ENCODE data around the gene PACRG.
A peak's percentile ranks its signal among the peaks of the same experiment; 100 is the strongest.

The PACRG gene

DNA sequence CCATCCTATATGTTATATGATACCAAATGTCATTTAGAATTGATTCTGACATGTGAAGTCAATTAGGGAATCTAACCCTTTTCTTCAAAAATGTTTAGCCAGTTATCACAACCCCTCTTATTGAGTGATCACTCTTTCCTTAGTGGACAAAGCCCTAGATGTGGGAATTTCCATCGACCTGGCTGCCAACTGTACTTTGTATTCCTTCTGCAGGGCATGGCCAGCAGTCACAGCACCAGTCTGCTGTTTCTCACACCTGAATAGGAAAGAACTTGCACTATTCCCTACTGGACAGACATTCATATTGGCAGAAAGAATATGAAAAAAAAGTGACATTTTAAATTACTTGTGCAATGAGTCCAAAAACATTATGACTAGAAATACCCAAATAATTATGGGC lies 271.0 kb downstream of the PACRG start:
- no peak for DNase-seq (ENCODE audit: low read depth)
- TF ChIP-seq, protein P1, sequence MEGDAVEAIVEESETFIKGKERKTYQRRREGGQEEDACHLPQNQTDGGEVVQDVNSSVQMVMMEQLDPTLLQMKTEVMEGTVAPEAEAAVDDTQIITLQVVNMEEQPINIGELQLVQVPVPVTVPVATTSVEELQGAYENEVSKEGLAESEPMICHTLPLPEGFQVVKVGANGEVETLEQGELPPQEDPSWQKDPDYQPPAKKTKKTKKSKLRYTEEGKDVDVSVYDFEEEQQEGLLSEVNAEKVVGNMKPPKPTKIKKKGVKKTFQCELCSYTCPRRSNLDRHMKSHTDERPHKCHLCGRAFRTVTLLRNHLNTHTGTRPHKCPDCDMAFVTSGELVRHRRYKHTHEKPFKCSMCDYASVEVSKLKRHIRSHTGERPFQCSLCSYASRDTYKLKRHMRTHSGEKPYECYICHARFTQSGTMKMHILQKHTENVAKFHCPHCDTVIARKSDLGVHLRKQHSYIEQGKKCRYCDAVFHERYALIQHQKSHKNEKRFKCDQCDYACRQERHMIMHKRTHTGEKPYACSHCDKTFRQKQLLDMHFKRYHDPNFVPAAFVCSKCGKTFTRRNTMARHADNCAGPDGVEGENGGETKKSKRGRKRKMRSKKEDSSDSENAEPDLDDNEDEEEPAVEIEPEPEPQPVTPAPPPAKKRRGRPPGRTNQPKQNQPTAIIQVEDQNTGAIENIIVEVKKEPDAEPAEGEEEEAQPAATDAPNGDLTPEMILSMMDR (IDR thresholded peaks at IDR 0.05; ENCODE audit: low read length, missing control alignments) = no peak
- H3K4me3 ChIP-seq (replicated peaks; ENCODE audit: low read depth, low read length) = no peak overlapping the region

DNA sequence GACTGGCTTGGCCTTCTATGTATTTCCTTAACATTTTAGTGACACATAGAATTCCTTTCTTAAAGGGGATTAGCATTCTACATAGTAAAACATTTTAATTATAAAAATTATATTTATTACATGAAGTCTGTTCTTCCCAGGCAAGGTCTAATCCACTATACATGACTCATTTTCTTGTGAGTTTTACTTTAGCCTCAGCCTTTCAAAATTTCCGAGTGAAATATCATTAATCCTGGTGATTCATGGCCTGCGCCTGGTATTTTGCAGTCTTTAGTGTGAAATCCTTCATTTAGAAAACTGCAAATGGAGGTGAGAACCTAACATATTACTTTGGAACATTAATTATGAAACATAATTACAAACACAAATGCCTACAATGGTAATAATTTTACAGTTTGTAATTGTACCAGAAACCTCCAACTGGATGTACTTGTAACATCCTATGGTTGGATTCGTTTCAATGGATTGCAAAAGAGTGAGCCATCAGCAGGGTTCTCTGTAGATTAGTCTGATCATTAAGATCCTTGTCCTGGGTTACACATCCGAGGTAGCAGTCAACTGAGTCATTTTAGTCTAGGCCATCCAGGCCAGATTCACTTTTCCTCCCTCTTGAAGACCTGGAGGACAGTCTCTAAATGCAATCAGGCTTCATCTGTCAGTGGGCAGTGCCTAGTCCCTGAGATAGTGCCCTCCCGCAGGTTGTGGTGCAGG lies 272.0 kb downstream of the PACRG start:
- peak; percentile 53 for DNase-seq (ENCODE audit: low read depth)
- H3K4me3 ChIP-seq (replicated peaks; ENCODE audit: low read depth, low read length) = no peak overlapping the region
- TF ChIP-seq, protein P1 (IDR thresholded peaks at IDR 0.05; ENCODE audit: low read length, missing control alignments) = no peak

DNA sequence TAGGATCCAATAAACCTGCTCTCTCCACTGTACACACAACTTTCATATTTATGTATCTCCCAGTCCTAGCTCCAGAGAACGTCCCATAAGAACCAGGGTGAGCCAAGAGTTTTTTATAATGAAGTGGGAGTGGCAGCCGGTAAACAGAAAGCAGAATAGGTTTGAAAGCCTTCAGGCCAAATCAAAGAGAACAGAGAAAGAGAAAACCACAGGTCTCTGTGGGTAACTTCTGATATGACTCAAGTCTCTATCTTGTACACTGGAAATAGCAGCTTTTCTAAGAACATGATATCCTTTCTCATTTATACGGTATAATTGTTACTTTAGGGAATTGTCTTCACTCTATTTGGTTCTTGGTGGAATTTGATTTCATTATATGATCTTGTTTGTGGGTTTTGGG lies 273.6 kb downstream of the PACRG start:
- TF ChIP-seq, protein P1 (IDR thresholded peaks at IDR 0.05; ENCODE audit: low read length, missing control alignments) = no peak
- DNase-seq (ENCODE audit: low read depth) = no peak
- H3K4me3 ChIP-seq (replicated peaks; ENCODE audit: low read depth, low read length) = no peak overlapping the region

DNA sequence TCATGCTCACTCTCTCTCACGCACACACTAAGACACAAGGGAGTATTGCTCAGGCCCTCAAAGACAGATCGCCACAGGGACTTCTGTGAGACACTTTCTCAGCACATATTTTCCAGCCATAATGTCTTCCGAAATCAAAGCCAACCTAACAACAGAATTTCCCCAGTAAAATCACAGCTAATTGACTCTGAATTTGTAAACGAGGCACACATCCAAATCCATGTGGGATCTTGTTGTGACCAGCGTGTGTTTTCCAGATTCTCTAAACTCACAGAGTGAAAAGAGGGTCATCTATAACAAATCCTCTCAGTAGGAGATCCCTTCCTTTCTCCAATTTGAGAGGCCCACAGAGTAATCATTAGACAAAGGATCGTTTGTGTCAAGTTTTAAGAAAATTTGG lies 280.4 kb downstream of the PACRG start:
- no peak for DNase-seq (ENCODE audit: low read depth)
- TF ChIP-seq, protein P1 (IDR thresholded peaks at IDR 0.05; ENCODE audit: low read length, missing control alignments) = no peak
- H3K4me3 ChIP-seq (replicated peaks; ENCODE audit: low read depth, low read length) = no peak overlapping the region

DNA sequence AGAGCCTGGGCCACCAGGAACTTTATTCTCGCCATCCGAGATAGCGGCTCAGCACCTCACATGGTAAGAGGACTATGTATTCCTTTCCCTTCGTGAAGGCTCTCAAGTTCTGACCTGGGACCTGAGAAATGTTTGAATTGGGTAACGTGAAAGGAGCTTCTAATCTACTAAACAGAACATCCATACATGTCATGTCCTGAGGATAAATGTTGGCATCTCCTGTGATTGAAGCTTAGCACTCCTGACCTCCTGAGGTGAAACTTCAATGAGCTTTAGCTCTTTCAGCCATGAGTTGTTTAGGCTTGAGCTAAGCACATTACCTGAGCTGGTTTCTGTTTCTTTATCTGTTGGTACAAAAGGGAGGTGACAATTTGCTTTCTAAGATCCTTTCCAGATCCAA lies 280.9 kb downstream of the PACRG start:
- no peak for DNase-seq (ENCODE audit: low read depth)
- no peak overlapping the region for H3K4me3 ChIP-seq (replicated peaks; ENCODE audit: low read depth, low read length)
- TF ChIP-seq, protein P1 (IDR thresholded peaks at IDR 0.05; ENCODE audit: low read length, missing control alignments) = no peak

DNA sequence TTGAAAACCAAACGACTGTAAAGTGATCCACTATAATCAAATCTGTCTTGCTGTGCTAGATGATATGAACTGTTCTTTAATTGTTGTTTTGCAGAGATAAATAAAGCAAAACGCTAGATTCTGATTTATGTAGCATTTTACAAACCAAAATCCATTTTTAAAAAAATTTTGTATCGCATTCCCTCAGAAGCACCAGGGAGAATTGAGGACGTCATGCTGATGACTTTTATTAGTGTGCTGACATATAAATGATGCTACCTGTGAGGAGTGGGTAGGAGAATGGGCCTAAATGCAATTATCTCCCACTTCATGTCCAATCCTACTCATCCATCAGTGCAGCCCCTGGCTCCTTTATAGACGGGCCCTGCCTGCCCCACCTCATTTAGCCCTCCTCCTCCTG lies 282.4 kb downstream of the PACRG start:
- no peak overlapping the region for H3K4me3 ChIP-seq (replicated peaks; ENCODE audit: low read depth, low read length)
- TF ChIP-seq, protein P1 (IDR thresholded peaks at IDR 0.05; ENCODE audit: low read length, missing control alignments) = no peak
- no peak for DNase-seq (ENCODE audit: low read depth)

DNA sequence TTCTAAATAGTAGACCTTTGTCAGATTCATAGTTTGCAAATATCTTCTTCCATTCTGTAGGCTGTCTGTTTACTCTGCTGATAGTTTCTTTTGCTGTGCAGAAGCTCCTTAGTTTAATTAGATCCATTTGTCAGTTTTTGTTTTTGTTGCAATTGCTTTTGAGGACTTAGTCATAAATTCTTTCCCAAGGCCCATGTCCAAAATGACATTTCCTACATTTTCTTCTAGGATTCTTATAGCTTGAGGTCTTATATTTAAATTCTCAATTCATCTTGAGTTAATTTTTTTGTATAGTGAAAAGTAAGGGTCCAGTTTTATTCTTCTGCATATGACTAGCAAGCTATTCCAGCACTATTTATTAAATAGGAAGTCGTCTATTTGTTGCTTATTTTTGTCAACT lies 287.0 kb downstream of the PACRG start:
- no peak overlapping the region for H3K4me3 ChIP-seq (replicated peaks; ENCODE audit: low read depth, low read length)
- DNase-seq (ENCODE audit: low read depth) = no peak
- TF ChIP-seq, protein P1 (IDR thresholded peaks at IDR 0.05; ENCODE audit: low read length, missing control alignments) = no peak
